Mucosa of rectum (tissue), 2 donors: ENCODE data around the gene FNIP1.

Experiments used
- H3K27ac ChIP-seq, 2 donors: one replicate each; pipeline ENCODE4 v1.7.0; 2013; ENCODE audit warnings: inconsistent platforms in 2 of 2, low read depth in 2 of 2, low read length in 2 of 2
- H3K27me3 ChIP-seq, 2 donors: one replicate each; pipeline ENCODE4 v1.7.0; 2013; ENCODE audit warnings: low read length in 2 of 2; ENCODE audit not compliant: control insufficient read depth in 2 of 2, insufficient read depth in 2 of 2
- H3K36me3 ChIP-seq, 2 donors: one replicate each; pipeline ENCODE4 v1.7.0; 2013; ENCODE audit warnings: low read length in 2 of 2; ENCODE audit not compliant: control insufficient read depth in 2 of 2, insufficient read depth in 2 of 2
- H3K4me1 ChIP-seq, 2 donors: one replicate each; pipeline ENCODE4 v1.7.0; 2013; ENCODE audit warnings: low read length in 2 of 2, mild to moderate bottlenecking in 1 of 2; ENCODE audit not compliant: control insufficient read depth in 2 of 2, insufficient read depth in 2 of 2
- H3K4me3 ChIP-seq, 2 donors: one replicate each; pipeline ENCODE4 v1.7.0; 2013; ENCODE audit warnings: low read length in 2 of 2
- H3K9ac ChIP-seq, 2 donors: one replicate each; pipeline ENCODE4 v1.7.0; 2013; ENCODE audit warnings: low read length in 2 of 2, low read depth in 1 of 2, mild to moderate bottlenecking in 1 of 2
- H3K9me3 ChIP-seq, 2 donors: one replicate each; pipeline ENCODE4 v1.7.0; 2013; ENCODE audit warnings: low read length in 2 of 2; ENCODE audit not compliant: control insufficient read depth in 2 of 2
- donor health status: healthy.
- donor health status: Normal muscosa, but diverticular disease.

Gene FNIP1

GRCh38 chr5:131757830-131758519, 38.8 kb downstream of the FNIP1 start:
- Histone ChIP-seq H3K4me3 (no peak overlapping the region), H3K27me3 (no peaks in the 10 kb centered on the region), H3K36me3 (no peaks in the 10 kb centered on the region), H3K27ac (no peak overlapping the region), H3K4me1 (peaks cover 0 to 3% of the 10 kb centered on the region in 2 donors), H3K9ac (no peak overlapping the region), H3K9me3 (no peaks in the 10 kb centered on the region)

- no peaks in the 10 kb centered on the region for H3K27me3 ChIP-seq
- H3K9me3 ChIP-seq, result no peaks in the 10 kb centered on the region
- no peak overlapping the region for H3K9ac ChIP-seq
- no peak overlapping the region for H3K27ac ChIP-seq
- peaks cover 0 to 3% of the 10 kb centered on the region in 2 donors for H3K4me1 ChIP-seq
- H3K4me3 ChIP-seq, result no peak overlapping the region
- H3K36me3 ChIP-seq, result no peaks in the 10 kb centered on the region
Observed at GRCh38 chr5:131756942-131757341, 39.9 kb downstream of the FNIP1 start.

GRCh38 chr5:131754363-131754762, 42.5 kb downstream of the FNIP1 start:
- no peak overlapping the region for H3K27ac ChIP-seq
- H3K4me1 ChIP-seq, result peaks cover 0 to 3% of the 10 kb centered on the region in 2 donors
- H3K9me3 ChIP-seq, result no peaks in the 10 kb centered on the region
- H3K4me3 ChIP-seq, result no peak overlapping the region
- no peaks in the 10 kb centered on the region for H3K36me3 ChIP-seq
- H3K9ac ChIP-seq, result no peak overlapping the region
- H3K27me3 ChIP-seq, result no peaks in the 10 kb centered on the region

- no peaks in the 10 kb centered on the region for H3K36me3 ChIP-seq
- no peaks in the 10 kb centered on the region for H3K4me1 ChIP-seq
- no peak overlapping the region for H3K9ac ChIP-seq
- no peaks in the 10 kb centered on the region for H3K27me3 ChIP-seq
- no peak overlapping the region for H3K27ac ChIP-seq
- no peaks in the 10 kb centered on the region for H3K9me3 ChIP-seq
- H3K4me3 ChIP-seq, result no peak overlapping the region
Observed at GRCh38 chr5:131751506-131751905, 45.3 kb downstream of the FNIP1 start.

DNA sequence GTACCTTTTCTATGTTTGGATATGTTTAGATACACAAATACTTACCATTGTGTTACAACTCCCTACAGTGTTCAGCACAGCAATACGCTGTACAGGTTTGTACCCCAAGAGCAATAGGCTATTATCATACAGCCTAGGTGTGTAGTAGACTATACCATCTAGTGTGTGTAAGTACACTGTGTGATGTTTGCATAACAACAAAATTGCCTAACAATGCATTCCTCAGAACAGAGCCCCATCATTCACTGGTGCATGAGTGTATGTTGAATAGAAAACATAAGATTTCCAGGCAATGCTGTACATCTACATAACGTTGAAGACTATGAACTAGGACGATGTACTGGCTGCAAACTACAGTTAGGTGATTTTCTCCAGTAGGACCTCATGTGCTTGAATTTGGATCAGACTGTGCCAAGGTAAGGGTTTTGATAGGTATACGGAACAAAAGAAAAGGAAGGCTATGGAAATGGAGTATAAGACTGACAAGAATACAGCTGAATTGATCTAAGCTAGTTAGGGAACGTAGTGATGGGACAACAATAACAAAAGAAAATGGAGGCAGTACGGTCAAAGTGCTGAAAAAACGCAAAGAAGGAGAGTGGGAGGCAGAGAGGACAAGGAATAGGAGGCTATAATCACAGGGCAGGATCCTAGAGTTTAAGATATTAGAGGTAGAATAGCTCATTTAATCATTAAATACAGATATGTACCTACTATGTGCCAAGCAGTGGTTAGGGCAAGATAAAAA, 46.9 kb downstream of the FNIP1 start:
- no peaks in the 10 kb centered on the region for H3K4me1 ChIP-seq

GRCh38 chr5:131749138-131749537, 47.7 kb downstream of the FNIP1 start:
- Histone ChIP-seq H3K4me3 (no peak overlapping the region), H3K27me3 (no peaks in the 10 kb centered on the region), H3K9me3 (no peaks in the 10 kb centered on the region), H3K4me1 (no peaks in the 10 kb centered on the region), H3K36me3 (no peaks in the 10 kb centered on the region), H3K9ac (no peak overlapping the region), H3K27ac (no peak overlapping the region)

More for the DNA sequence above, 46.9 kb downstream of the FNIP1 start:
- no peaks in the 10 kb centered on the region for H3K27me3 ChIP-seq
- no peaks in the 10 kb centered on the region for H3K9me3 ChIP-seq
- no peaks in the 10 kb centered on the region for H3K36me3 ChIP-seq
- no peak overlapping the region for H3K9ac ChIP-seq
- H3K27ac ChIP-seq, result no peak overlapping the region
- no peak overlapping the region for H3K4me3 ChIP-seq

- H3K9ac ChIP-seq, result no peak overlapping the region
- no peak overlapping the region for H3K4me3 ChIP-seq
- H3K27ac ChIP-seq, result no peak overlapping the region
- H3K4me1 ChIP-seq, result no peaks in the 10 kb centered on the region
- H3K36me3 ChIP-seq, result peaks cover 6 to 7% of the 10 kb centered on the region in 2 donors
- no peaks in the 10 kb centered on the region for H3K27me3 ChIP-seq
- no peaks in the 10 kb centered on the region for H3K9me3 ChIP-seq
Observed at GRCh38 chr5:131747180-131748105, 49.4 kb downstream of the FNIP1 start.

GRCh38 chr5:131746423-131746822, 50.4 kb downstream of the FNIP1 start:
- H3K9me3 ChIP-seq, result no peaks in the 10 kb centered on the region
- H3K27ac ChIP-seq, result no peak overlapping the region
- H3K4me3 ChIP-seq, result no peak overlapping the region
- H3K4me1 ChIP-seq, result no peaks in the 10 kb centered on the region
- peaks cover 6 to 7% of the 10 kb centered on the region in 2 donors for H3K36me3 ChIP-seq
- H3K27me3 ChIP-seq, result no peaks in the 10 kb centered on the region
- no peak overlapping the region for H3K9ac ChIP-seq

- H3K27me3 ChIP-seq, result no peaks in the 10 kb centered on the region
- no peak overlapping the region for H3K4me3 ChIP-seq
- no peak overlapping the region for H3K27ac ChIP-seq
- peaks cover 6 to 7% of the 10 kb centered on the region in 2 donors for H3K36me3 ChIP-seq
- no peaks in the 10 kb centered on the region for H3K4me1 ChIP-seq
- H3K9ac ChIP-seq, result no peak overlapping the region
- no peaks in the 10 kb centered on the region for H3K9me3 ChIP-seq
Observed at GRCh38 chr5:131745703-131746102, 51.1 kb downstream of the FNIP1 start.

GRCh38 chr5:131745155-131745554, 51.7 kb downstream of the FNIP1 start:
- H3K4me1 ChIP-seq, result no peaks in the 10 kb centered on the region
- no peak overlapping the region for H3K9ac ChIP-seq
- no peaks in the 10 kb centered on the region for H3K9me3 ChIP-seq
- H3K27ac ChIP-seq, result no peak overlapping the region
- peaks cover 6 to 7% of the 10 kb centered on the region in 2 donors for H3K36me3 ChIP-seq
- no peaks in the 10 kb centered on the region for H3K27me3 ChIP-seq
- H3K4me3 ChIP-seq, result no peak overlapping the region
